Uterus (tissue), 4 donors: Measurements from ENCODE around the gene ANKLE1. TPM values are rescaled to one million over a fixed set of nuclear protein-coding genes. Genes with fewer than 3 reads are reported as not detected.

Source experiments
- DNase-seq, 2 donors: peaks; one replicate each; pipeline ENCODE4 v3.0.0-alpha.2; 2019 to 2020
- H3K27ac ChIP-seq, 2 donors: fragments of 200-600 bp; sonication (generic); 1 replicate in 1 of 2; 2 replicates in 1 of 2; pipeline ENCODE4 v1.5.1; 2016 to 2018
- H3K27me3 ChIP-seq, 2 donors: fragments of 200-600 bp; sonication (generic); one replicate each; pipeline ENCODE4 v1.5.1; 2018 to 2019; ENCODE audit warnings: control low read depth in 1 of 2
- H3K36me3 ChIP-seq, 2 donors: fragments of 200-600 bp; sonication (generic); one replicate each; pipeline ENCODE4 v1.5.1; 2019; ENCODE audit warnings: control low read depth in 1 of 2
- H3K4me1 ChIP-seq, 2 donors: fragments of 200-600 bp; sonication (generic); one replicate each; pipeline ENCODE4 v1.5.1; 2018 to 2019; ENCODE audit warnings: control low read depth in 1 of 2
- H3K4me3 ChIP-seq, 2 donors: fragments of 200-600 bp; sonication (generic); 1 replicate in 1 of 2; 2 replicates in 1 of 2; pipeline ENCODE4 v1.5.1; 2018 to 2019; ENCODE audit warnings: mild to moderate bottlenecking in 1 of 2
- H3K9me3 ChIP-seq, 2 donors: fragments of 200-600 bp; sonication (generic); one replicate each; pipeline ENCODE4 v1.5.1; 2019; ENCODE audit warnings: control low read depth in 1 of 2
- POLR2A ChIP-seq, 2 donors: fragments of 450-650 bp; IDR thresholded peaks; one replicate each; pipeline ENCODE4 v1.6.1; 2016; ENCODE audit warnings: antibody characterized with exemption in 2 of 2, mild to moderate bottlenecking in 1 of 2, moderate library complexity in 1 of 2
- intact Hi-C: fragments of 100-400 bp; cut with DNase I; formaldehyde crosslinking; loops from one replicate; pipeline ENCODE4 v1.15.1; 2023; ENCODE audit warnings: low total_unique reads
- total RNA-seq, 4 donors: library from RNA; depleted of rRNA in 3 of 4; stranded (reverse); fragments of >200 nt in 3 of 4; gene quantifications; one replicate each; pipeline versions ENCODE4 v1.1.0 to v1.2.4, GENCODE V29; 2014 to 2023
- TF ChIP-seq, protein P1 (sequence below), 4 experiments: fragments of 200-600 bp in 2 of 4; fragments of 450-650 bp in 2 of 4; sonication (generic) in 2 of 4; IDR thresholded peaks; one replicate each; pipeline ENCODE4 v1.5.1; 2016 to 2019; ENCODE audit warnings: antibody characterized with exemption in 4 of 4, mild to moderate bottlenecking in 2 of 4, moderate library complexity in 1 of 4
- donor health status: DM: yes; HTN: yes; CAD: no.

ANKLE1 gene
- total RNA-seq, 4 donors from 2014 or later = 1.6 to 2.4 TPM; not detected in 2

DNA sequence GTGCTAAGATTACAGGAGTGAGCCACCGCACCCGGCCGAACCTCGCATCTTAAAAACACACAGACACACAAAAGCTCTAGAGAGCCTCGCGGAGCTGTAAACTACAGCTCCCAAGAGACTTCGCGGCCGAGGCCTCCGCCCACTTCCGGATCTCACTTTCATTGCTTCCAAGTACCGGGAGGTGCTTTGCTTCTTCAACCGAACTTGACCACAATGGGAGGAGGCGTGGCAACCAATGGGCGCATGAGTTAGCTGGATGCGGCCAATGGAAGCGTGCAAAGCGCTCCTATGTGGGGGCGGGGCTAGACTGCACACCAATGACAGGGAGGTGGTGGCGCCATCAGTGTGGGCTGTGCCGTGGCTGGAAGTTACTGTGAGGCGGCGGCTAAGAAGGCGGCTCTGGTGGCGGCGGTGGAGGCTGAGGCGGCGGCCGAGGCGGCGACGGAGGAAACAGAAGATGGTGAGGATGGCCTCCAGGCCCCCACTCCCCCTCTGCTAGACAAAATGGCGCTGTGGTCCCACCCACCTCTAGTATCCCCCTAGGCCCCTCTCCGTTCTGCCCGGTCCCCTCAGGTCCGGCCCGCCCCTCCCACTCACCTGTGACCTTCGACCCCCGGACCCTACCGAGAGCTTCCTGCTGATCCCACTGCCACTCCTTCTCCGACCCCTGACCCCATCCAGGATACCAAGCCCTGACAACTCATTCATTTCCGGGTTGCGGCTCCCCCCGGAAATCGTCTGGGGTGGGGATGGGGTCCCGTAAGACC lies 27.7 kb downstream of the ANKLE1 start, which contains the start of gene DDA1:
Gene DDA1 (plus strand): TSS at position 366 of the 767 bp plus-strand sequence. CDS start 92 bp downstream, at position 458.
- peak within 1 kb of the TSS; percentile 83 to 93 for H3K4me3 ChIP-seq
- peaks cover 0 to 21% of the 10 kb centered on the region in 2 donors for H3K4me1 ChIP-seq
- TF ChIP-seq, protein P1, sequence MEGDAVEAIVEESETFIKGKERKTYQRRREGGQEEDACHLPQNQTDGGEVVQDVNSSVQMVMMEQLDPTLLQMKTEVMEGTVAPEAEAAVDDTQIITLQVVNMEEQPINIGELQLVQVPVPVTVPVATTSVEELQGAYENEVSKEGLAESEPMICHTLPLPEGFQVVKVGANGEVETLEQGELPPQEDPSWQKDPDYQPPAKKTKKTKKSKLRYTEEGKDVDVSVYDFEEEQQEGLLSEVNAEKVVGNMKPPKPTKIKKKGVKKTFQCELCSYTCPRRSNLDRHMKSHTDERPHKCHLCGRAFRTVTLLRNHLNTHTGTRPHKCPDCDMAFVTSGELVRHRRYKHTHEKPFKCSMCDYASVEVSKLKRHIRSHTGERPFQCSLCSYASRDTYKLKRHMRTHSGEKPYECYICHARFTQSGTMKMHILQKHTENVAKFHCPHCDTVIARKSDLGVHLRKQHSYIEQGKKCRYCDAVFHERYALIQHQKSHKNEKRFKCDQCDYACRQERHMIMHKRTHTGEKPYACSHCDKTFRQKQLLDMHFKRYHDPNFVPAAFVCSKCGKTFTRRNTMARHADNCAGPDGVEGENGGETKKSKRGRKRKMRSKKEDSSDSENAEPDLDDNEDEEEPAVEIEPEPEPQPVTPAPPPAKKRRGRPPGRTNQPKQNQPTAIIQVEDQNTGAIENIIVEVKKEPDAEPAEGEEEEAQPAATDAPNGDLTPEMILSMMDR (IDR thresholded peaks at IDR 0.05) = peak in 2 of 4 experiments; percentile 12 to 23
- peak; percentile 11 to 60 for TF ChIP-seq POLR2A (IDR thresholded peaks at IDR 0.05)
- H3K36me3 ChIP-seq = no peaks in the 10 kb centered on the region
- intact Hi-C loops = no loop called here
- peak; percentile 99 to 100 for DNase-seq
- no peaks in the 10 kb centered on the region for H3K9me3 ChIP-seq
- H3K27me3 ChIP-seq = no peaks in the 10 kb centered on the region
- peak within 1 kb of the TSS; percentile 66 to 68 for H3K27ac ChIP-seq

DNA sequence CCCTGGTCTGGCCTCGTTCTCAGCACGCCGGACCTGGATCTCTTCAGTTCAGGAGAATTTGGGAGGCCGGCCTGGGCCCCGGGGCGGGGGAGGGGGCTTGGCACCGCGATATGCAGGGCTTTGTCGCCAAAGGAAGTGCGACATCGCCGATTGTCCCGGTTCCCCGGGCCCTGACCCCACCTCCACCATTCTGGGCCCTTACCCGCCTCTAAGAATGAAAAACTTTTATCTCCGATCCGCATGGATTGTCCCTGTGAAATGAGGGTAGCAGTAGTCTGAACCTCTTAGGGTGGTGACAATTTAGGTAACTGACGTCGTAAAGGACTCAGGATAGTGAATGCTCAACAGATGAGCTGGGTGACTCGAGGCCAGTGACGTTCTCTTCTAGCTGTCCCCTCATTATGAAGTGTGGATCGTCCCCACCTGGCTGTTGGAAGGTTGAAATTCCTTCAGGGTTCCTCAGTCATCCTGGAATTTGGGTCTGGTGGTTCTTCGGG lies 28.3 kb downstream of the ANKLE1 start:
- H3K27me3 ChIP-seq = no peaks in the 10 kb centered on the region
- intact Hi-C loops = no loop called here
- DNase-seq = no peak
- no peaks in the 10 kb centered on the region for H3K9me3 ChIP-seq
- no peak for TF ChIP-seq POLR2A (IDR thresholded peaks at IDR 0.05)
- TF ChIP-seq, protein P1 (IDR thresholded peaks at IDR 0.05) = no peak
- H3K4me3 ChIP-seq = peak overlapping the region; percentile 83 to 93
- peak overlapping the region; percentile 66 to 68 for H3K27ac ChIP-seq
- H3K36me3 ChIP-seq = no peaks in the 10 kb centered on the region
- peaks cover 0 to 19% of the 10 kb centered on the region in 2 donors for H3K4me1 ChIP-seq

DNA sequence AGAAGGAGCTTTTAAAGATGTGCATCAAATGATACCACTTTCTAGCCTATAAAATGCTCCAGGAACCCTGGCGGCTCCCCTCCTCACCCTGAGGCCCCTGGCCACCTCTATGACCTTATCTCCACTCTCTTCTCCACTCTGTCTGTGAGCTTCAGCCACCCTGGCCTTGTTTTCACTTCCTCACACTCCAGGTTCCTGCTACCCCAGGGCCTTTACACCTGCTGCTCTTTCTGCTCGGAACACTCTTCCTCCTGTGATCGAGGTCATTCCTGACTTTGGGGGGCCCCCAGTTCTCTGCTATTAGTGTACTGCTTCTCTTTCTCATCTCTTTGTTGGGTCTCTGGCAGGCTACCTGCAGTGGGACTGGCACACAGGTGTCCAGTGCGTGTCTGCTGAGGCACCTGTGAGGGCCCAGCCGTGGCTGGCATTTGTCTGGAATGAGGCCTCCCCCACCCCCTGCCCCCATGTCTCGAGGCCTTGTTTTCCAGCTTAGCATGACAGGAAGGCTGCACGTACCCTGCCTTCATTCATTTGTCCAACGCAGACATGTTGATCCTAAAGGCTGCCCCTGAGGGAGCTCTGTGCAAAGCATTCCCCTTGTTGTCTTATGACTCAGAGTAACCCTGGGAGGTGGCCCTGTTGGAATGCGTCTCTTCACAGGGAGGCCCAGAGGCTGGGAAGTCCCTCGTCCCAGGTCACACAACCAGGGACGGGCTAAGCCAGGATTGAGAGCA lies 29.9 kb downstream of the ANKLE1 start:
- Histone ChIP-seq H3K27me3 (no peaks in the 10 kb centered on the region), H3K36me3 (no peaks in the 10 kb centered on the region), H3K9me3 (no peaks in the 10 kb centered on the region), H3K4me1 (peaks cover 0 to 9% of the 10 kb centered on the region in 2 donors), H3K4me3 (no peak overlapping the region), H3K27ac (no peak overlapping the region)
- no peak for DNase-seq
- intact Hi-C loops = no loop called here
- TF ChIP-seq, protein P1 (IDR thresholded peaks at IDR 0.05) = no peak
- TF ChIP-seq POLR2A (IDR thresholded peaks at IDR 0.05) = no peak

DNA sequence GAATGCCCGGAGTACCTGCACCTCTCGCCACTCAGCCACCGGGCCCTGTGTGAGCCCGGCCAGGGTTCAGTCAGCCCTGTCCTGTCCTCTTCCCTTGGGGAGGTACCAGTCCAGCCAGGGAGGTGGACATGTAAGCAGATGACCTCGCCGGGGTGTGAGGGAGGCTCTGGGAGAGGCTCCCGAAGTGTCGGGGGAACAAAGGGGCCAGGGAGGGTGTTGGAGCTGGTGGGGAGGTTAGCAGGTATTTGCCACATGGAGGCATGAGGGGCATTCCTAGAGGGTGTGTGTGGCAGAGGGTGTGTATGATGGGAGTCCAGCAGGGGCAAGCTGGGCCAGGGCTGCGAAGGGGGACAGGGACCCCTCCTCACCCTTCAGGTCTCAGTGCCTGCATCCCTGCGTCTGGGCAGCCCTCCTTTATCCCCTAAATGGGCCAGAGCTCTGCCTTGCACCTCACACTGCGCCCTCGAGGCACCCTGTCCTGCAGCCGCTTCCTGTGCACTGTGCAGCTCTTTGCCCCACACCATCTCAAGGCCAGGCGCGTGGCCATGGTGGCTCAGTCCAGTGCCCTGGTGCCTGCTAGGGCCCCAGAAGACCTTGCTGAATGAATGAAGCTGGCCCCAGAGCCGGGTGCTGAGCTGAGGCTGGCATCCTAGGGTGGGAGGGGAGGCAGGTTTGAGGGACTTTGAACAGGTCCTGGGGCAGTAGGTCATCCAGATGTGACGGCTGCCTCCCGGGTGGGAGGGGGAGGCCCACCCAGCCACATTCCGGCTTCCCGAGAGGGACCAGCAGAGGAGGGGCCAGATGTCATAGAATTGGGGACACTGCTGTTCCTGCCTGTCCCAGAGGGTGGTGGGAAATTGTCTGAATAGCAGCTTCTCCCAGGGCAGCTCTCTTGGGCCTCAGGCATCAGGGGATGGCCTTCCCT lies 30.8 kb downstream of the ANKLE1 start:
- Histone ChIP-seq H3K27ac (no peak overlapping the region), H3K4me1 (peaks cover 0 to 8% of the 10 kb centered on the region in 2 donors), H3K9me3 (no peaks in the 10 kb centered on the region), H3K4me3 (no peak overlapping the region), H3K36me3 (no peaks in the 10 kb centered on the region), H3K27me3 (no peaks in the 10 kb centered on the region)
- no peak for TF ChIP-seq POLR2A (IDR thresholded peaks at IDR 0.05)
- TF ChIP-seq, protein P1 (IDR thresholded peaks at IDR 0.05) = no peak
- DNase-seq = no peak
- intact Hi-C loops = no loop called here
